HG03108 (cell line): ENCODE measurements around the gene ACAT2.
"Not testable (repeated sequence)": the region's sequence is repeated elsewhere in the genome, so short reads cannot be mapped to it uniquely, and the experiment has no call there.

Experiments used
- ATAC-seq: cut with Tn5 transposase; IDR thresholded peaks from one replicate; pipeline ENCODE4 v1.9.1; 2021; ENCODE audit warnings: moderate library complexity; ENCODE audit not compliant: unreplicated experiment

ACAT2 gene

GRCh38 chr6:159761873-159762680 lies at the start of gene ACAT2:
TSS of gene ACAT2 (plus strand) at chr6:159762045. CDS start at chr6:159762088, 43 bp downstream.
- peak; percentile 97 for ATAC-seq

GRCh38 chr6:159712389-159712788 lies 49.5 kb upstream of the ACAT2 start:
- ATAC-seq, result not testable (repeated sequence)

DNA sequence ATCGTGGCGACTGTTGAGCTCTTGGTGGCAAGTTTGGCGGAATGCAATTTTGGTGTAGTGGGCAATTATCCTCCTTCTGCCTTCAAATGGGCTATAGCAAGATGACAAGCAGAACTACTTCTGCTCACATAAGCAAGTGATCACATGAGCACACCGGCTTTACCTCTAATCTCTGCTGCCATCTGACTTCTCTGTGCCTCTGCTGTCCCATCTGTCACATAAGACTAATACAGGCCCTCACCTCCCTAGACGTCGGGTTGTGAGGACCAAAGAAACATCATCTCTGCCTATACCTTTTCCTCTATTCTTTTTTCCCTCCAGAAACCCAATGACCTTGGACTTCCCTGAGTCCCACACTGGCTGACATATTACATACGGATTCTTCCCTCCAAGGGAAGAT lies 47.9 kb upstream of the ACAT2 start:
- no peak for ATAC-seq

DNA sequence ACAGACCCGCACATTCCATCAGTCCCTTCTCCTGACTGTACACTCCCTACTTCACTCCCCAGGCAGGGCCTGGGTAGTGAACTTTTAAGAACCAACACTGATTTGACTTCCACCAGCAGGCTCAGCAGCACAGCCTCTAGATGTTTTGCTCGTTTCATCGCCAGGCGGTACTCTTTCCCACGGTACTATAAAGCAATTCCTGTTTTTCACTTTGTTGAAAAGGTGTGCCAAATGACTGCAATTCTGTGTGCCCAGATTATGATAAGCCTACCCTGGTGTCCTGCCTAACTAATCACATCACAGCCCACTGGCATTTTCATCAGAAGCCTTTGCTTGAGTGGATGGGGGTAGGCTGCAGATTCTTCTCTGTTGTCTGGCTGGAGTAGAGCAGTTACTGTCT lies 47.4 kb upstream of the ACAT2 start:
- no peak for ATAC-seq

- ATAC-seq, result no peak
Measured at GRCh38 chr6:159715166-159715565, 46.7 kb upstream of the ACAT2 start.

DNA sequence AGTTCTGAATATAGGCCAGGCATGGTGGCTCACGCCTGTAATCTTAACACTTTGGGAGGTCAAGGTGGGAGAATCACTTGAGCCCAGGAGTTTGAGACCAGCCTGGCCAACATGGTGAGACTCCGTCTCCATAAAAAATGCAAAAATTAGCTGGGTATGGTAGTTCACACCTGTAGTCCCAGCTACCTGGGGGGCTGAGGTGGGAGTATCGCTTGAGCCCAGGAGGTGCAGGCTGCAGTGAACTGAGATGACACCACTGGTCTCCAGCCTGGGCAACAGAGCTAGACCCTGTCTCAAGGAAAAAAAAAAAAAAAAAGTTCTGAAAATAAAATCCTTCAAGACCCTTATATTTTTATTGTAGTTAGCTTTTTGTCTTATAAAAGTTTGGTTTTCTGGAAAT lies 46.2 kb upstream of the ACAT2 start:
- no peak for ATAC-seq

DNA sequence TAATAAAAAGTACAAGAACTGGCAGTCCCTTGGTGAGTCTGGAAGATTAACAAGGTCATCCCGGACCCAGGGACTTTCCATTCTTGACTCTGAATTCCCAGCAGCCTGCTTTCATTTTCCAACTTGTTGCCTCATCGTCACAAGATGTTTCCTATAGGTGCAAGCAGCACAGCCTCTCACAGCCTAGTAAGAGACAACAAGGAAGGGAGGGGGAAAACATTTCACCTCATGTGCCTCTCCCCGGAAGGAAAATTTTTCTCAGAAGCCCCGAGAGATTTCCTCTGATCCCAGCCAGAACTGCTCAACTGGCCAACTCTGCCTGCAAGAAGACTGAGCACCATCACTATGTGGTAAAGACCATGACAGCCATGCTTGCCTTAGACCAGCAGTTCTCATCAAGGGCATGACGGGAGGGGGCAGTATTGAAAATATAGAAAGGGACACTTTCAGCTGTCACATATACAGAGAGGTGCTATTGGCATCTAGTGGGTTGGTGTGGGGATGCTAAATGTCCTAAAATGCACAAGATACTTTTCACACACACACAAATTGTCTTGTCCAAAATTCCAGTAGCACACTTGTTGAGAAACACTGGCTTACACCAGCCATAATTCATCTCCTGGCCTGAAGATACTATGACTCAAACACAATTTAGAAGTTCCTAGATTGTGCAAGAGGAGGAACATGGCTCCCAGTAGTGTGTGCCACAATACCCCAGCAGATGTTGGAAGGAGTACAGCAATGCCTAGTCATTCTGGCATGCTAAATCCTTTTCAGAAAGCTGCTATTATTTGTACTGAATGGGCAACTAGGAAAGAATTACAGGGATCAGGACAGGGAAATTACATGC lies 45.4 kb upstream of the ACAT2 start:
- no peak for ATAC-seq

- no peak for ATAC-seq
Measured at GRCh38 chr6:159718634-159719033, 43.2 kb upstream of the ACAT2 start.

- no peak for ATAC-seq
Measured at GRCh38 chr6:159719287-159719686, 42.6 kb upstream of the ACAT2 start.

DNA sequence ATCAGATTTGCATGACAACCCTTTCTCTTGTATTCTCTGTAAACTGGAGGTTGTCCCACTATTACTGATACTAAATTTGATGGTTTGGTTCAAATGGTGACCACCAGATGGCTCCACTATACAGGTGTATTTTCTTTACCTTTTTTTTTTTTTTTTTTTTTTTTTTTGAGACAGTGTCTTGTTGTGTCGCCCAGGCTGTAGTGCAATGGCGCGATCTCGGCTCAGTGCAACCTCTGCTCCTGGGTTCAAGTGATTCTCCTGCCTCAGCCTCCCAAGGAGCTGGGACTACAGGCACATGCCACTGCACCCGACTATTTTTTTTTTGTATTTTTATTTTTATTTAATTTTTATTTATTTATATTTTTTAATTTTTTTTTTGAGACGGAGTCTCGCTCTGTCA lies 41.1 kb upstream of the ACAT2 start:
- no peak for ATAC-seq

DNA sequence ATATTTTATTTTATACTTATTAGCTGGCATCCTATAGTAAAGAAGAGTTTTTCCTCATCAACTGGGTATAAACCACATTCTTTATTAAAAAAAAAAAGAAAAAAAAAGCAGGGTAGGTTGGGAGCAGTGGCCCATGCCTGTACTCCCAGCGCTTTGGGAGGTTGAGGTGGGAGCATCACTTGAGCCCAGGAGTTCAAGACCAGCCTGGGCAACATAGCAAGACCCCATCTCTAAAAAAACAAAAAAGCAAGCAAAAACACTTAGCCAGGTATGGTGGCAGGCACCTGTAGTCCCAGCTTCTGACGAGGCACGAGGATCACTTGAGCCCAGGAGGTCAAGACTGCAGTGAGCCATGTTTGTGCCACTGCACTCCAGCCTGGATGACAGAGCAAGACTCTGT lies 39.9 kb upstream of the ACAT2 start:
- ATAC-seq, result not testable (repeated sequence)

GRCh38 chr6:159722655-159723054 lies 39.2 kb upstream of the ACAT2 start:
- no peak for ATAC-seq

GRCh38 chr6:159723259-159723658 lies 38.6 kb upstream of the ACAT2 start:
- no peak for ATAC-seq

GRCh38 chr6:159724778-159725177 lies 37.1 kb upstream of the ACAT2 start:
- ATAC-seq, result no peak

- ATAC-seq, result not testable (repeated sequence)
Measured at GRCh38 chr6:159725208-159725607, 36.6 kb upstream of the ACAT2 start.

DNA sequence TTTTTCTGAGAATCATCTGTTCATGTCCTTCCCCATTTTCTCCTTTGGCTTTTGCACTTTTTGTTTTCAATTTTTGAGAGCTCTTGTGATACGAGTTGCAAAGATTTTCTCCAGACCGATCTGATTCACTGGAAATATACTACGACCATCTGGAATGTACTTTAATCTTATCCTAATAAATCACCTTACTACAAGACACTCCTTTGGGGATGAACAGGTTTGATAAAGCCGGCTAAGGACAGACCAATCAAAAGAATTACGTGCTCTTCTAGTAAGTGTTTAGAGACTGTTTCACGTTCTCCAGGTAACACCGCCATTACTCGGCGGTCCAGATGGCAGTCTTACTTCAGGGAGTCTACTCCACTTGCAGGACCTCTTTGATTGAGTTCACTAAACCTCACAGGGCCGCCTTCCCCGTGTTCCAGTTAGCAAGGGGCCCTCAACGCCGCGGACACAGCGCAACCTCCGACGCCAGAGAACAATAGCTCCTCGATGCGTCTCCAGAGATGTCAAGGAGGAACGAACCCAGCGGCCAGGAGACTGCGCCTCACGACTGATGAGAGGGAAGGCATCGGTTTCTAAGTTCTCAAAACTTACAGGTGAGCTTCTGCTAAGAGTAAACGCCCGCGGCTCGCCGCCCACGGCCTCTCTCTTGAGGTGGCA lies 35.5 kb upstream of the ACAT2 start:
- peak; percentile 15 for ATAC-seq

GRCh38 chr6:159726918-159727716 lies 34.7 kb upstream of the ACAT2 start, which contains the start of gene WTAP:
TSS of gene WTAP (plus strand) at chr6:159727506. CDS start at chr6:159736266, 8,760 bp downstream.
- peak; percentile 72 for ATAC-seq

DNA sequence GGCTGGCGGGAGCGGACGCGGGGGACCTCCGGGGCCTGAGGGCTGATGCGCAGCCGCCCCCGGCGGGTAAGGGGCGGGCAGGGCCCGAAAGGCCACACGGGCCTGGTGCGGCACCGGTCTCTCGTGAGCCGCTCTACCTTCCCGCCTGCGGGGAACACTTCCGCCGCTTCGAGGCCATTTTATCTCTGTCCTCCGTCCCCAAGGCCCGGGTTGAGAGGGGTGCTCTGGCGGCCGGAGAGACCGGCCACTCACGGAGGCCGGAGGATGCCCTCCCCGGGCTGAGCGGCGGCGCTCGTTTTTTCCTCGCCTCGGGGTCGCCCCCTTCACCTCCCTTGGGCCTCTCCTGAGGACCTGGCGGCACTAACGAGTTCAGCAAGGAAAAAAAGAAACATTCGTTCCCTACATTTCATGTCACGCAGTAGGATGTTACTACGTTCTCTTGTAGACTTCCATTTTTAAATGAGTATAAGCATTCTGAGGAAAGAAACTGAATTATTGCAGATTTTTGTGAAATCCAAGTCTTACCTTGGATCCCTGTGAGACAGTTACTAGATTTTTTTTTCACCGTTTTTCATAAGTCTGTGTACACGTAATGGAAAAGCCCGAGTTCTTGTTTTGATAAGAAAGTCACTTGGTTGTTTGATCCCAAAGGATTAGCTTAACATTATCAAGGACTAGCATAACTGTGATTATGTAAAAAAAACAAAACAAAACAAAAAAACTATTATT lies 34.0 kb upstream of the ACAT2 start:
- peak; percentile 27 for ATAC-seq

GRCh38 chr6:159728531-159728964 lies 33.3 kb upstream of the ACAT2 start:
- ATAC-seq, result no peak
